ENCODE results near the gene FKBP5. TPM values are rescaled to one million over a fixed set of nuclear protein-coding genes. Genes with fewer than 3 reads are reported as not detected.
"Not testable (repeated sequence)": the region's sequence is repeated elsewhere in the genome, so short reads cannot be mapped to it uniquely, and the experiment has no call there.

FKBP5 gene
- 101 TPM for total RNA-seq
- long read RNA-seq, transcript FKBP5-201 (11 exons, 3,772 nt): major isoform, 72 of 91 reads
- long read RNA-seq, partial matches to known transcripts: 6 of 91 reads
- long read RNA-seq, other reads (novel, unspliced or antisense): 13 of 91 reads

DNA sequence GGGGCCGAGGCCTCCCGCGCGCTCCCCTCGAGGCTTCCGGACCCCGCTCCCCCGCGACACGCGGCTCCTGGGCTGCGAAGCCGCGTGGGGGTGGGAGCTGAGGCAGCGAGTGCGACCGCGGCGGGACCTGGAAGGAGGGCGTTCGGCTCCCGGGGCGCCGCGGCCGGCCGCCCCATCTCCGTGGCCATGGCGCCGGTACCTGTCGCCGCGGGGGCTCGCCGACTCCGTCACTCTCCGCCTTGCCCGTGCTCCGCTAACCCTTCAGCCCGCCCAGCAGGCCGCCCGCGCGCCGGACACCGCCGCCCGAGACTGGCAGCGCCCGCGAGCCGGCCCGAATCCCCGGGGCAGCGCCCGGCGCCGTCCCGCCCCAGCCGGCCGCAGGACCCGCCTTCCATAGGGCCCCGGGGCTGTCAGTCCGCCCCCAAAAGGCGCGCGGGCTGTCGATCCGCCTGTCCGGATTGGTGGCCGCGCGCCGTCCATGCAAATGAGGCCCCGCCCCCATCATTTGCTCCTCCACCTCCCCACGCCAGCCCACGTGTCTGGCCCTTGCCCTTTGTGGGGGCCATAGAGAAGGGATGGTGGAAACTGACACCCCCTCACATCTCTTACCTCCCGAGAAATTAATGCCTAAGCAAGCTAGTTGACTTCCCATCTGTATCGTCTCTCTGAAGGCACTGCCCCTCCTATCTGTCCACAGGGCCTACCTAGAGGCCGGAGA, at the start of gene FKBP5:
Gene FKBP5, minus strand, starts transcription at position 311 of the 718 bp plus-strand sequence. CDS start 46,091 bp downstream, outside the sequence.
- intact Hi-C loops (cut with DNase I): loop anchor here (1.0 to 5.0 kb wide), 3 partner anchors 39 to 101 kb away; no protein-coding TSS in a partner anchor
- ATAC-seq: peak; percentile 91
- peak; percentile 99 for DNase-seq (ENCODE audit: missing footprints)

DNA sequence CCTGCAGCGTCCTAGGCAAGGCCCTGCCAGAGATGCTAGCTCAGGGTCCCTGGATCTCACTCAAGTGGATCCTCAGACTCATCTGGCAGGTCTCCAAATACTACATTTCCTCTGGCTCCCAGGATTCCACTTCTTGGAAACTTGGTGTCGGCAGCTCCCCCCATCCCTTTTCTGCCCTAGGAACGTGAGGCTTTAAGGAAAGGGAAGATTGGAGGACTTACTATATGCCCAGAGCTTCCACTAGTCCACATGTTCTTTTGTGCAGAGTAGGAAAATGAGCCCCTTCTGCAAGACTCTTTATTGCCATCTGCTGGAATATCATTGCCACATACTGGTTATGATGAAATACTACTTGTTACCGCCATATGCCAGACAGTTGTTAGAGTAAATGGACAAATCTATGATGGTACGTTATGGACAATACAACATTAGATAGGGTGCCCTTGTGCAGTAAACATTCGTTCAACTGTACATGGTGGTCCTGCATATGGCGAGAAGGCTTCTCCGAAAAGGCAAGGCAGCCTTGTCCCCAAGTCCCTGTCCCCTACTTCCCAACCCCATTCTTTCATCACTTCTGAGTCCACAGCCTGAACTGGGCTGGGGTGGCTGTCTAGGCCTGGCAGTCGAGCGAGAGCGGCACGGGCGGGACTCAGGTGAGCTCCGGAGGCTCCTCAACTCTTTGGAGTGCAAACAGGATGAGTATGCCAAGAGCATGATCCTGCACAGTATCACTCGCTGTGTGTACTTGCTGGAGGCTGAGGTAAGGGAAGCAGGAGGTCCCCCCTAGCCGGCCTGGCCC, 48.9 kb upstream of the FKBP5 start:
- no peak for DNase-seq (ENCODE audit: missing footprints)
- intact Hi-C loops (cut with DNase I): loop anchor here (1.0 to 5.0 kb wide), 2 partner anchors 215 to 395 kb away; partner anchors contain the start of gene PPARD
- ATAC-seq: peak; percentile 82

- intact Hi-C loops (cut with DNase I): loop anchor here (1.0 to 5.0 kb wide), 3 partner anchors 153 to 395 kb away; partner anchors contain the start of gene PPARD
- no peak for DNase-seq (ENCODE audit: missing footprints)
- ATAC-seq: no peak
These were observed 48.3 kb upstream of the FKBP5 start, which contains the start of gene ARMC12 for GRCh38 chr6:35736982-35737412. ARMC12 (plus strand) TSS chr6:35737032; CDS start chr6:35737109, 77 bp downstream.

GRCh38 chr6:35736253-35736894, 47.7 kb upstream of the FKBP5 start:
- intact Hi-C loops (cut with DNase I): loop anchor here (1.0 to 5.0 kb wide), 2 partner anchors 152 to 394 kb away; partner anchors contain the start of gene PPARD
- peak; percentile 26 for ATAC-seq

GRCh38 chr6:35735452-35735851, 46.7 kb upstream of the FKBP5 start:
- ATAC-seq (no peak), DNase-seq (ENCODE audit: missing footprints) (no peak)
- intact Hi-C loops (cut with DNase I): loop anchor here (5.0 kb wide), 1 partner anchor 393 kb away; the partner anchor contains the start of gene PPARD

More at GRCh38 chr6:35736253-35736894, 47.7 kb upstream of the FKBP5 start:
- DNase-seq (ENCODE audit: missing footprints): peak; percentile 84

DNA sequence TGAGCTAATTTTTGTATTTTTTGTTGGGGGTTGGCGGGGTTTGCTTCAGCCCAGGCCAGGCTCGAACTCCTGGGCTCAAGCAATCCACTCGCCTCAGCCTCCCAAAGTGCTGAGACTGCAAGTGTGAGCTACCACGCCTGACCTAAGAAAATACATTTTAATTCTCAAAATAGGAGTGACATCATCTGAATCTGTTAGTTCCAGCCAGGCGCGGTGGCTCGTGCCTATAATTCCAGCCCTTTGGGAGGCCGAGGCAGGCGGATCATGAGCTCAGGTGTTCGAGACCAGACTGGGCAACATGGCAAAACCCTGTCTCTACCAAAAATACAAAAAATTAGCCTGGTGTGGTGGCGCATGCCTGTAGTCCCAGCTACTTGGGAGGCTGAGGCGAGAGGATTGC, 45.6 kb upstream of the FKBP5 start:
- intact Hi-C loops (cut with DNase I); DNase-seq (ENCODE audit: missing footprints); ATAC-seq: not testable (repeated sequence)

DNA sequence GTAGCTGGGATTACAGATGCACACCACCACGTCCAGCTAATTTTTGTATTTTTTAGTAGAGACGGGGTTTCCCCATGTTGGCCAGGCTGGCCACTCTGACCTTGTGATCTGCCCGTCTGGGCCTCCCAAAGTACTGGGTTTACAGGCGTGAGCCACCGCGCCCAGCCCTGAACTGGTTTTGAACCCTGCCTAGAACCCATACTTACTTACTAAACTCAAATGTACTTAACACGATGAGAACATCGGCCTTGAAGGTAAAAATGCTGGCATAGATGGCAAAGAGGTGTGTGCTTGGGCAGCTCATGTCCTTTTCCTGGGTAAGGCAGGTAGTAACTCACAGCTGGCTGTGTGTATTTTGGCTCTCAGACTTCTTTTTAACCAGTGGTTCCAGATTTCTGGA, 44.9 kb upstream of the FKBP5 start:
- ATAC-seq (no peak), DNase-seq (ENCODE audit: missing footprints) (no peak)
- intact Hi-C loops (cut with DNase I): loop anchor here (2.0 kb wide), 1 partner anchor 133 kb away; no protein-coding TSS in a partner anchor

- intact Hi-C loops (cut with DNase I): loop anchor here (1.0 to 2.0 kb wide), 2 partner anchors 131 to 142 kb away; no protein-coding TSS in a partner anchor
- DNase-seq (ENCODE audit: missing footprints) (peak; percentile 99), ATAC-seq (peak; percentile 73)
These were observed 43.2 kb upstream of the FKBP5 start for GRCh38 chr6:35731736-35732532.

DNA sequence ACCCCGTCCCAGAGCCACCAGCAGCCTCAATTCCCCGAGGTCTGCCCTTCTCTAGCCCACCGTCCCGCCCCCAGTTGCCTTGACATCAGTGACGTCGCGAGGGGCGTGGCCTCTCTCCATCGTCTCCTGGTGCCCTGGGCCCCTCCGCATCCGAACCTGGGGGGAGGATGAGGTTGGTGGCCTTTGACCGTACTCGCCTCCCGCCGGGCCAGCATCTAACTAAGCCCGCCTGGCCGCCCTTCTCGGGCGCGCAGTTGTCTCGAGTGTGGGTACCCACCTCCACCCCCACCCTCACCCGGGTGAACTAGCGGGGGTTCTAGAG, 42.7 kb upstream of the FKBP5 start:
- intact Hi-C loops (cut with DNase I): no loop called here
- ATAC-seq (peak; percentile 59), DNase-seq (ENCODE audit: missing footprints) (peak; percentile 99)

DNA sequence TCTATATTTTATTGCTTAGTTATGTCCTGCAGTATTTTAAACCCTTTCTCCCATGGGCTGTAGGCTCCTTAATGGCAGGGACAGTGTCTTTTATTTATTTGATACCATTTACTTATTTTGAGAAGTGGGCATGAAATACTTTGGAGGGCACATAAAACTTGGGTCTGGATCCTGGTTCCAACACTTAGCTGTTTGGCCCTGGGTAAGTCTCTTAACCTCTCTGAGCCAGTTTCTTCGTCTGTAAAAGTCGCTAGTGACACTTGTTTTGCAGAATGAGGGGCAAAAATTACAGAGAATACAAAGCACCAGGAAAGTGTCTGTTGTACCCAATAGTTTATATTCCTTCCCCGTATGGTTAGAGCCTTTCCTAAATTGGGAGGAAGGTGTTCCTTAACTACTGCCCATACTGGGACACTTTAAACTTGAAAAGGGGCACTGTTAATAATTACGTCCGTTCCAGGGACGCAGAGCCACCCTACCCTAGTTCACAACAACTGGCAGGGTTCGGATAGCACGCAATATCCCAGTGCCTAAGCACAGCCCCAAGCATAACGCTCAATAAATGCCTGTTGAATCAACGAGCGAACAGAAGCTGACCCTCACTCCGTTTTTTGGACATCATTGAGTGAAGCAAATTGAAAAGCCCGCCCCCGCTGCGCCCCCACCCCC, 42.2 kb upstream of the FKBP5 start:
- ATAC-seq (no peak), DNase-seq (ENCODE audit: missing footprints) (no peak)
- intact Hi-C loops (cut with DNase I): no loop called here

GRCh38 chr6:35729722-35730121, 41.0 kb upstream of the FKBP5 start:
- DNase-seq (ENCODE audit: missing footprints) (no peak), ATAC-seq (no peak)
- intact Hi-C loops (cut with DNase I): no loop called here

DNA sequence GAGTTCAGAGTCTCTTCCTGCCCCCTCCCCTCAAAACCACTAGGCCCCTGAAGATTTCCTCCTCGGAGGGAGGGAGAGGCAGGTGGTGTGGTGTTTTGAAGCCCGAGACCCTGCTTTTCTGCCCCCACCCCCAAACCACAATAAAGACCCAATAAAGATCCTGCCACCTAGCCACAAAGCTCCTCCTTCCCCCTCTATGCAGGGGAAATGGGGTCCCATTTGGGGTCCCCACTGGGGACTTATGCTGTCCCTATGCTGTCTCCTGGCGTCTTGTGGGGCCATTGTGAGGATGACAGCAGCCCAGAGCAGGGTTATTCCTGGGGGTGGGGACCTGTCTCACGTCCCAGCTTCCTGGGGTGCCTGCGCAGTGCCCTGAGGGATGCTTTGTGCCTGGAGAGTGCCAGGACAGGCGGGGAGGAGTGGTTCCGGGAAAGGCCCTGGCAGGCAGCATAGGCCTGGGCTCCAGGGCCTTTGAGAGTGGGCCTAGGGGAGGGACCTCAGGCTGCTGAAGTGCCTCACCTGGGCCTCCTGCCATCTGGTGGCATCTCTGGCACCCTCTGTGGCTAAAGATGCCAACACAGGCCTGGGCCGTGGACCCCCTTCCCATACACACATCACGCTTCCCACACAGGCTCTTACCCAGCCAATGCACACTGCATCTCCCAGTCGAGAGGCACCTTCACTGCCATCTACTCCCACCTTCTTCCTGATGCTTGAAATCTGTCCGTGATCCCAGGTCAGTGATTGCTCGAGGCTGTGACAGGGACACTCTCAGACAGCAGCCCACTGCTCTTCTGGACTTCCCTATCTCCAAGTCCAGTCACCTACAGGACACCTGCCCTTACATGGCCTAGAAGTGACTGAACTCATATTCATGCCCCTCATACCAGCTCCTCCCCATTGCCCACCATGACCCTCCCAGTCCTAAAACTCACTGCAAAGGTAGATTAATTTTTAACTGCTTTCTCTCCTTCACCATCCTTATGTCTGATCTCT, 40.3 kb upstream of the FKBP5 start:
- intact Hi-C loops (cut with DNase I): loop anchor here (1.0 kb wide), 1 partner anchor 127 kb away; no protein-coding TSS in a partner anchor
- peak; percentile 3 for ATAC-seq
- peak; percentile 83 for DNase-seq (ENCODE audit: missing footprints)

DNA sequence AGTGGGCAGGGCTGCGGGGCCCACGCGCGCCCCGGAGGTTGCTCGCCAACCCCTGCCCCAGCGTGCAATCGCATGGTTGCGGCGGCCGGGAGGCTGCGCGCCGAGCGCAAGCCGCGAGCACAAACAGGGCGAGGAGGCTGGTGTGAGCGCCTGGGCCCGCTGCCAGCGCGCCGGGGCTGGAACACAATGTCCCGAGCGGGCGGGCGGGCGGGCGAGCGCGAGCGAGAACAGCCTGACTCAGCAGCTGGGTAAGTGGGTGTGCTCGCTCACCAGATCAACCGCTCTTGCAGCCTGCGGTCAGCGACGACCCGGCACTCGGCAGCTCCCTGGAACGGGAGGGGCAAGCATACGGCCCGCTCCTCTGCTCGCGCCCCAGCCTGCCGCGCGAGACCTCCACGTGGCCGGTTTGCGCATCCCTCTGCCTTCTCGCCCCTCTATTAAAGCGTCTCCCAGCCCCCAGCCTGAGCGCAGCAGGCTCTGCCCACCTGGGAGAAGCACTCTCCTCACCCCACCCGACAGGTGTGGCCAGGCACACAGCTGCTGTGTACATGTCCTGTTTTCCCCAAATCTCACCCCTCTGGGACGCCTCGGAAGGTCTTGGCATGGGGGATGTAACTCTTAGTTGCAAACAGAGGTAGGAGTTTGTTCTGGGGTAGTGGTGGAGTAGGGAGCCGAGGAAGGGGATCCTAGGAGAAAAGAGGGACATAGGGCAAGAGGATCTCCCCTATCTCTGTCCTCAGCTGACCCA, 39.4 kb upstream of the FKBP5 start:
- DNase-seq (ENCODE audit: missing footprints) (peak; percentile 98), ATAC-seq (peak; percentile 63)
- intact Hi-C loops (cut with DNase I): loop anchor here (1.0 kb wide), 2 partner anchors 40 to 126 kb away; partner anchors contain the start of gene FKBP5

GRCh38 chr6:35727231-35727934, 38.7 kb upstream of the FKBP5 start:
- DNase-seq (ENCODE audit: missing footprints) (peak; percentile 93), ATAC-seq (peak; percentile 43)
- intact Hi-C loops (cut with DNase I): loop anchor here (1.0 kb wide), 1 partner anchor 39 kb away; the partner anchor contains the start of gene FKBP5

Data from Right ventricle myocardium inferior (tissue), 1 donor.